ENCODE results near the gene CNOT3.
A peak's percentile ranks its signal among the peaks of the same experiment; 100 is the strongest.
"Not testable (repeated sequence)": the region's sequence is repeated elsewhere in the genome, so short reads cannot be mapped to it uniquely, and the experiment has no call there.

The CNOT3 gene

GRCh38 chr19:54137699-54138488 is at the start of gene CNOT3:
Gene CNOT3 (plus strand): TSS chr19:54137762. CDS start chr19:54142979, 5,217 bp downstream.
- no peak for DNase-seq

GRCh38 chr19:54094426-54095000 is 43.0 kb upstream of the CNOT3 start:
- no peak for DNase-seq

GRCh38 chr19:54095136-54095858 is 42.3 kb upstream of the CNOT3 start:
- DNase-seq, result no peak

- DNase-seq, result not testable (repeated sequence)
These were observed 41.5 kb upstream of the CNOT3 start for GRCh38 chr19:54095859-54096616.

- DNase-seq, result no peak
These were observed 40.9 kb upstream of the CNOT3 start for GRCh38 chr19:54096617-54097106.

GRCh38 chr19:54099190-54099902 is 38.2 kb upstream of the CNOT3 start:
- DNase-seq, result no peak

- not testable (repeated sequence) for DNase-seq
These were observed 37.7 kb upstream of the CNOT3 start for GRCh38 chr19:54099903-54100255.

- DNase-seq, result no peak
These were observed 37.0 kb upstream of the CNOT3 start, which contains the start of gene OSCAR for GRCh38 chr19:54100561-54100960. Gene OSCAR (minus strand): TSS chr19:54100803. CDS start chr19:54100792, 11 bp downstream.

- peak; percentile 98 for DNase-seq
These were observed 35.0 kb upstream of the CNOT3 start, which contains the start of gene NDUFA3 for GRCh38 chr19:54102421-54103169. Gene NDUFA3 (plus strand): TSS chr19:54102855. CDS start chr19:54102879, 24 bp downstream.

- no peak for DNase-seq
These were observed 32.4 kb upstream of the CNOT3 start for GRCh38 chr19:54104998-54105715.

- no peak for DNase-seq
These were observed 31.8 kb upstream of the CNOT3 start for GRCh38 chr19:54105796-54106195.

GRCh38 chr19:54106716-54107115 is 30.8 kb upstream of the CNOT3 start:
- DNase-seq, result no peak

GRCh38 chr19:54107876-54108490 is 29.6 kb upstream of the CNOT3 start:
- DNase-seq, result no peak

GRCh38 chr19:54108496-54108895 is 29.1 kb upstream of the CNOT3 start:
- DNase-seq, result no peak

GRCh38 chr19:54109651-54110050 is 27.9 kb upstream of the CNOT3 start:
- DNase-seq, result no peak

GRCh38 chr19:54114340-54115108 is 23.0 kb upstream of the CNOT3 start:
- peak; percentile 40 for DNase-seq

GRCh38 chr19:54115109-54116063 is 22.2 kb upstream of the CNOT3 start, which contains the start of the genes PRPF31 and TFPT:
Gene PRPF31 (plus strand): TSS chr19:54115754. CDS start chr19:54118279, 2,525 bp downstream.
Gene TFPT (minus strand): TSS chr19:54115657. CDS start chr19:54115269, 388 bp downstream.
- DNase-seq, result peak; percentile 98

- no peak for DNase-seq
These were observed 16.3 kb upstream of the CNOT3 start for GRCh38 chr19:54121259-54121658.

Data from midbrain (tissue), 1 donor.